Mesodermal cell (in vitro differentiated cells): Measurements from ENCODE around the gene IL1RAPL2. TPM values are rescaled to one million over a fixed set of nuclear protein-coding genes. Genes with fewer than 3 reads are reported as not detected.
"Not testable (repeated sequence)": the region's sequence is repeated elsewhere in the genome, so short reads cannot be mapped to it uniquely, and the experiment has no call there.

Source experiments
- H3K27ac ChIP-seq: 2 replicates; pipeline ENCODE4 v1.7.0; 2013; ENCODE audit warnings: mild to moderate bottlenecking, low read depth, low read length, moderate library complexity; ENCODE audit not compliant: severe bottlenecking
- H3K36me3 ChIP-seq: 2 replicates; pipeline ENCODE4 v1.7.1; 2013; ENCODE audit warnings: mild to moderate bottlenecking, low read length, moderate library complexity; ENCODE audit not compliant: control insufficient read depth, insufficient read depth
- H3K4me1 ChIP-seq: one replicate; pipeline ENCODE4 v1.7.1; 2013; ENCODE audit warnings: mild to moderate bottlenecking, low read length; ENCODE audit not compliant: insufficient read depth, control insufficient read depth, poor library complexity, severe bottlenecking
- H3K4me3 ChIP-seq: 2 replicates; pipeline ENCODE4 v1.7.0; 2013; ENCODE audit warnings: low read length, control low read depth, mild to moderate bottlenecking; ENCODE audit not compliant: insufficient read depth, poor library complexity, severe bottlenecking; ENCODE audit errors: extremely low read depth
- H3K9me3 ChIP-seq: 2 replicates; pipeline ENCODE4 v1.7.1; 2013; ENCODE audit warnings: mild to moderate bottlenecking, low read length, moderate library complexity; ENCODE audit not compliant: control insufficient read depth
- WGBS, 2 experiments: methylation state at CpG; one replicate each; pipeline ENCODE4 v1.1.5; 2013; ENCODE audit warnings: missing lambda C conversion rate in 2 of 2; ENCODE audit not compliant: insufficient coverage in 2 of 2; 5-methylcytosine and 5-hydroxymethylcytosine counted together
- polyA plus RNA-seq, 2 experiments: library from polyadenylated mRNA; stranded (reverse); fragments of 50-300 nt; gene quantifications; one replicate each; pipeline ENCODE4 v1.2.3, GENCODE V29; 2013

Gene IL1RAPL2
- 0.41 TPM for polyA plus RNA-seq (2013, experiment 1 of 2)
- polyA plus RNA-seq (2013, experiment 2 of 2), result not detected

DNA sequence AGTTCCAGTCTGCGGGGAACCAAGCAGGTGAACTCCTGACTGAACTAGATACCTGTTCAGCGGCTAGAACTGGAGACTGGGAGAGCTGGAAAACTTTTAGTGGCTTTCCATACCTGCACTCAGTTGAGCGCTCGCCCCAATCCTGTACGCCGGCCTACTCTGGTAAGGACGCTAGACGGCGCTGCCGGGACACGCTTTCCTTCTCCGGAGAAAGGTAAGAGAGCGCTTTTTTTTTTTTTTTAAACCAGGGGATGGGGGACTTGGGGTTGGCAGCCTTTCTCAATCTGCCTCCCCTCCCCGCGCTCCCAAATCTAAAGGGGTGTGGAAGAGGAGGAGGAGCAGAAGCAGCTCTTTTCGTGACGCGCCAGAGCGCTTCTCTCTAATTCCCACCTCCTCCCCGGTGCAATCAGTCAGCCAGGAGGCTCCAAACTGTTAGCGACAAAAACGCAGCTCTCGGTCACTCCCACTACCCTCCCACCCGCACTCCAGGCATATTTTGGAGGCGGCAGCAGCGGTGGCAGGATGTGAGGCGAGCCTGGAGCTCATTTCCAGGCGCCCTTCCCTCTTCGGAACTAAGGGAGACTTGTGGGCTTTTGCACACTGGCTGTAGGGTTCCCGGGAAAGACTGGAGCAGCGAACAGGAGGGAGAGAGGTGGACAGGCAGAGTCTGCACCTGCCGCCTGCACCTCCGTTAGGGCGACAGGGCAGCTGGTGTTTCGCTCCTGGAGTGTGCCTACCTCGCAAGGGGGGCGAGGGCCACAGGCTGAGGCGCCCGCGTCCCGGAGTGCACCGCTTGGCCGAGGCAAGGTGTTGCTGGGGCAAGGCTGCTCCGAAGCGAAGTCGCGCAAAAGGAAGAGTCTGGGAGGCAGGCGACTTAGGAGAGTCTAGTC lies at the start of gene IL1RAPL2:
Gene IL1RAPL2, plus strand, starts transcription at position 409 of the 890 bp plus-strand sequence.
- Histone ChIP-seq H3K27ac (no peak within 1 kb of the TSS), H3K4me1 (no peaks in the 10 kb centered on the region), H3K36me3 (no peaks in the 10 kb centered on the region), H3K9me3 (no peaks in the 10 kb centered on the region), H3K4me3 (peak within 1 kb of the TSS; percentile 29)
- 0% methylated on average over 6 to 8 of the region's 48 CpGs for WGBS, 2 experiments

GRCh38 chrX:104522386-104522785 lies 43.6 kb upstream of the IL1RAPL2 start:
- no peak overlapping the region for H3K27ac ChIP-seq
- H3K4me1 ChIP-seq, result no peaks in the 10 kb centered on the region
- no CpG with 5 or more reads among the region's 2 CpGs for WGBS, 2 experiments
- no peaks in the 10 kb centered on the region for H3K9me3 ChIP-seq
- H3K36me3 ChIP-seq, result no peaks in the 10 kb centered on the region
- no peak overlapping the region for H3K4me3 ChIP-seq

DNA sequence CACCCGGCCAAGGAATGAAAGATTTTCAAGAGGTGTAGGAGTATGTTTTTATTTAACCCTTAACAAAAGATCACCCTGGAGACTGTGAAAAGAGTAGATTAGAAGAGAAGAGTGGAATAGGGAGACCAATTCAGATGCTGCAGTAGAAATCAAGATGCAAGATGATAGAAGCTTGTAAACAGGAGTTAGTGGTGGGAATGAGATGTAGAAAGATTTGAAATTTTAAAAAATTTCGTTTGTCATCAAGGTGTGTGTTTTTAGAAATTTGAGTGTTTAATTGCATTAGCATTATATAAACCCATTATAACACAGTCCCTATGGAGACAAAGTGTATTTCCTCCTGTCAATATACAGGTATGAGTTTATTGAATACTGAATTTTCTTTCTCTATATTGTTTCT lies 42.1 kb upstream of the IL1RAPL2 start:
- no peaks in the 10 kb centered on the region for H3K36me3 ChIP-seq
- WGBS, 2 experiments, result no CpG with 5 or more reads among the region's 2 CpGs
- no peak overlapping the region for H3K4me3 ChIP-seq
- H3K9me3 ChIP-seq, result no peaks in the 10 kb centered on the region
- H3K27ac ChIP-seq, result no peak overlapping the region
- no peaks in the 10 kb centered on the region for H3K4me1 ChIP-seq

GRCh38 chrX:104539081-104539480 lies 26.9 kb upstream of the IL1RAPL2 start:
- Histone ChIP-seq H3K9me3 (no peaks in the 10 kb centered on the region), H3K4me1 (no peaks in the 10 kb centered on the region), H3K27ac (no peak overlapping the region), H3K4me3 (no peak overlapping the region), H3K36me3 (no peaks in the 10 kb centered on the region)
- no CpG with 5 or more reads among the region's 2 CpGs for WGBS, 2 experiments

DNA sequence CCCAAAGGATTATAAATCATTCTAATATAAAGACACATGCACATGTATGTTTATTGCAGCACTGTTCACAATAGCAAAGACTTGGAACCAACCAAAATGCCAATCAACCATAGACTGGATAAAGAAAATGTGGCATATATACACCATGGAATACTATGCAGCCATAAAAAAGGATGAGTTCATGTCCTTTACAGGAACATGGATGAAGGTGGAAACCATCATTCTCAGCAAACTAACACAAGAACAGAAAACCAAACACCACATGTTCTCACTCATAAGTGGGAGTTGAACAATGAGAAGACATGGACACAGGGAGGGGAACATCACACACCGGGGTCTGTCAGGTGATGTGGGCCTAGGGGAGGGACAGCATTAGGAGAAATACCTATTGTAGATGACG lies 23.6 kb upstream of the IL1RAPL2 start:
- no CpG with 5 or more reads among the region's 2 CpGs for WGBS, 2 experiments
- H3K4me1 ChIP-seq, H3K9me3 ChIP-seq, H3K27ac ChIP-seq, H3K36me3 ChIP-seq, H3K4me3 ChIP-seq: not testable (repeated sequence)

DNA sequence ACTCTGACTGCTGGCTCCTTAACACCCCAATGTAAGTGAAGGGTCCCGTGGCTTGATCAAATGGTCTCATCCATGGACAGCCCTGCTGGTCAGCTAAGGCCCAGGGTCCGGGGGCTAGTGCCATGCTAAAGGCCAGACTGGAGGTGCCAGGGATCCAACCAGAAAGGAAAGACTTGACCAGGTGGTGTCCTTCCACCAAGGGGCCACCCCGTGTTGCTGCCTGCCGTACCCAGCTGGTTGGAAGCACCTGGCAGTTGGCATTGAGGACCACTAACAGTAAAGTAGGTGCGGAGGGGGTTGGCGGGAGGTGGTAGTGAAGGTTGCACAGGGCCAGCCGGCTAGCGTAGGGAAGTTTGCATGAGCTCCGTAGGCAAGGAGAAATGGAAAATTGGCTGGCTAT lies 1.7 kb upstream of the IL1RAPL2 start:
- WGBS, 2 experiments, result 94% methylated on average over 8 of the region's 9 CpGs; no CpG with 5 or more reads in 1 of the 2 experiments
- H3K27ac ChIP-seq, result no peak overlapping the region

DNA sequence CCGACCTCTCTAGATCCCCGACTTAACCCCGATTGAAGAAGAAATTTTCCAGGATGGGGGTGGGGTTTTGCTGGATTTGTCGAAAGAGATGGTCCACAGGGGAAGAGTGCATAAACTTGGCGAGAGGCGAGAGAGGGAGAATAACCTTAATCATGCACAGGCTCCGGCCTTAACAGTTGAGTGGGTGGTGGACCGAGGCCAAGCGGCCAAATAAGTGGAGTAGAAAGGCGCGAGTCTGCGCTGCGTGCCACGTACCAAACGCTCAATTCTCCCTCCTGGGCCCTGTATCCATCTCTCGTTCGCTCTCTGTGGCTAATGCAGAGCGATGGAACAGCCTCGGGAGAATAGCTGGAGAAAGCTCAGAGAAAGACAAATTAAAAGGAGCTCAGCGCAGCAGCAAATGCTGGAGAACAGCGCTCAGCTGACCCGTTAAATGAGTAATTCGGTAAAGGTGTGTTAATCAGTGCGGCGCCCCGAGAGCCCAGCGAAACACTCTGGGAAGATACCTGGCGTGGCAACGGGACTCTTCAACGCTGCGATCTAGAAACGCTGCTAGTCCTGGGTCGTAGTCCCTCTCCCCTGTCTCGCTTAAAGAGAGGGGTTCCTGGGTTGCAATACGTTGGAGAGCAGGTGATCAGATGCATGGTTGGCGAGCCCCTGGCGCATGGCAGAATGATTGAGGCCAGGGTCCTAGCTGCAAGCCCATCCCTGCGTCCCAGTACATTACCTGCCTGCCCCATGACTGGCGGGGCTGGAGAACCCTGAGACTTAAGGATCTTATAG lies 887 bp upstream of the IL1RAPL2 start:
- WGBS, 2 experiments, result 32 to 65% methylated on average over 11 to 15 of the region's 39 CpGs
- no peaks in the 10 kb centered on the region for H3K9me3 ChIP-seq
- no peaks in the 10 kb centered on the region for H3K36me3 ChIP-seq
- no peak overlapping the region for H3K27ac ChIP-seq
- no peaks in the 10 kb centered on the region for H3K4me1 ChIP-seq
- no peak overlapping the region for H3K4me3 ChIP-seq

More for the DNA sequence above, 1.7 kb upstream of the IL1RAPL2 start:
- Histone ChIP-seq H3K4me3 (no peak overlapping the region), H3K36me3 (no peaks in the 10 kb centered on the region), H3K4me1 (no peaks in the 10 kb centered on the region), H3K9me3 (no peaks in the 10 kb centered on the region)

GRCh38 chrX:104566681-104567501 lies 892 bp downstream of the IL1RAPL2 start:
- 1 to 2% methylated on average over 12 to 28 of the region's 46 CpGs for WGBS, 2 experiments
- Histone ChIP-seq H3K4me3 (peak overlapping the region; percentile 29), H3K36me3 (no peaks in the 10 kb centered on the region), H3K4me1 (no peaks in the 10 kb centered on the region), H3K9me3 (no peaks in the 10 kb centered on the region), H3K27ac (no peak overlapping the region)

- Histone ChIP-seq H3K27ac (no peak overlapping the region), H3K36me3 (no peaks in the 10 kb centered on the region), H3K4me3 (no peak overlapping the region), H3K9me3 (no peaks in the 10 kb centered on the region), H3K4me1 (no peaks in the 10 kb centered on the region)
- WGBS, 2 experiments, result 6 to 34% methylated on average over 2 to 3 of the region's 14 CpGs
These were observed 1.5 kb downstream of the IL1RAPL2 start for GRCh38 chrX:104567506-104567905.

- H3K4me1 ChIP-seq, result no peaks in the 10 kb centered on the region
- no peaks in the 10 kb centered on the region for H3K36me3 ChIP-seq
- H3K27ac ChIP-seq, result no peak overlapping the region
- 23 to 80% methylated on average over 1 to 12 of the region's 23 CpGs for WGBS, 2 experiments
- H3K4me3 ChIP-seq, result no peak overlapping the region
- no peaks in the 10 kb centered on the region for H3K9me3 ChIP-seq
These were observed 2.4 kb downstream of the IL1RAPL2 start for GRCh38 chrX:104568304-104568915.
